Muscle of leg (tissue), 11 donors: ENCODE measurements around the gene GCH1. TPM values are rescaled to one million over a fixed set of nuclear protein-coding genes. Genes with fewer than 3 reads are reported as not detected.
"Not testable (repeated sequence)": the region's sequence is repeated elsewhere in the genome, so short reads cannot be mapped to it uniquely, and the experiment has no call there.

Source experiments
- DNase-seq: peaks from one replicate; pipeline ENCODE4 v3.0.0; 2013
- H3K27ac ChIP-seq: one replicate; pipeline ENCODE4 v1.5.1; 2013; ENCODE audit warnings: mild to moderate bottlenecking, low read length, control low read depth
- H3K27me3 ChIP-seq: one replicate; pipeline ENCODE4 v1.6.1; 2013; ENCODE audit warnings: low read length; ENCODE audit not compliant: control insufficient read depth, insufficient read depth
- H3K36me3 ChIP-seq: one replicate; pipeline ENCODE4 v1.6.1; 2013; ENCODE audit warnings: low read length; ENCODE audit not compliant: control insufficient read depth, insufficient read depth
- H3K4me1 ChIP-seq: one replicate; pipeline ENCODE4 v1.6.1; 2013; ENCODE audit warnings: low read length; ENCODE audit not compliant: control insufficient read depth, insufficient read depth
- H3K4me3 ChIP-seq: one replicate; pipeline ENCODE4 v1.5.1; 2013; ENCODE audit warnings: low read length, control low read depth
- H3K9me3 ChIP-seq: replicated peaks from 2 replicates; pipeline ENCODE4 v1.6.1; 2013; ENCODE audit warnings: low read depth, low read length; ENCODE audit not compliant: control insufficient read depth
- WGBS: methylation state at CpG from one replicate; pipeline ENCODE4 v1.1.5; 2013; ENCODE audit warnings: missing lambda C conversion rate; ENCODE audit not compliant: insufficient coverage; 5-methylcytosine and 5-hydroxymethylcytosine counted together
- polyA plus RNA-seq, 8 donors: library from polyadenylated mRNA; unstranded; fragments of 120-200 nt; gene quantifications; one replicate each; pipeline versions ENCODE4 v1.2.1 to v1.2.3, GENCODE V29; 2013; ENCODE audit warnings: inconsistent platforms in 1 of 8, low replicate concordance in 1 of 8; ENCODE audit not compliant: insufficient read length in 8 of 8, insufficient read depth in 1 of 8
- total RNA-seq: library from RNA; stranded (reverse); fragments of 120-200 nt; gene quantifications from one replicate; pipeline ENCODE4 v1.2.4, GENCODE V29; 2013

Gene GCH1
- total and polyA plus RNA-seq, 9 donors, result 2.7 to 5.2 (median 4.2) TPM

DNA sequence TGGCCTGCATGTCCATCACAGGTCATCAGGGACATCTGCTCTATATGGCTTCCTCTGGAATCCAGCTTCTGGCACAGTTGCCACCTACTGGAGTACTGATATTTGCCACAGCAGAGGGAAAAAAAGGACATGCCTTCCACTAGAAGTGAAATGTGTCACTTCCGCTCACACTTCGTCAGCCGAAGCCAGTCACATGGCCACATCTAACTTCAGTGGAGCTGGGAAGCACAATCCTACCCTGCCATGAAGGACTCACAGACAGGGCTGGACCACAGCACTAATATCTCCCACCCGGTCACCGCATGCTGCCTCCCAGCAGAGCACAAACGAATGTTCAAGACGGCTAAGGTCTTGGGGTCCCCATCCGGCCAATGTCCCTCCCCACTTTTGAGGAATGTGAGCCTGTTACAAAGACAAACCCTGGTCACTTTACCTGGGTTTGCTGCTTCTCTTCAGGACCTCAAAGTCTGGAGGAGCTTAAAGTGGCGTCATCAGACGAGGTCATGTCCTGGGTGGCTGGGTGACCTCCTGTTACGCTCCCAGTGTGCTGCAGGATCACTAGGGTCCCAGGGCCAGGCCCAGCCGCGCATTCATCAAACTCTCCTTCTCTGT lies 98.6 kb downstream of the GCH1 start:
- no peak overlapping the region for H3K27ac ChIP-seq
- peaks cover 2% of the 10 kb centered on the region for H3K27me3 ChIP-seq
- H3K9me3 ChIP-seq, result no peaks in the 10 kb centered on the region
- 79% methylated on average over 13 of the region's 13 CpGs for WGBS
- H3K4me3 ChIP-seq, result no peak overlapping the region
- no peaks in the 10 kb centered on the region for H3K36me3 ChIP-seq
- no peak for DNase-seq
- H3K4me1 ChIP-seq, result peaks cover 17% of the 10 kb centered on the region

DNA sequence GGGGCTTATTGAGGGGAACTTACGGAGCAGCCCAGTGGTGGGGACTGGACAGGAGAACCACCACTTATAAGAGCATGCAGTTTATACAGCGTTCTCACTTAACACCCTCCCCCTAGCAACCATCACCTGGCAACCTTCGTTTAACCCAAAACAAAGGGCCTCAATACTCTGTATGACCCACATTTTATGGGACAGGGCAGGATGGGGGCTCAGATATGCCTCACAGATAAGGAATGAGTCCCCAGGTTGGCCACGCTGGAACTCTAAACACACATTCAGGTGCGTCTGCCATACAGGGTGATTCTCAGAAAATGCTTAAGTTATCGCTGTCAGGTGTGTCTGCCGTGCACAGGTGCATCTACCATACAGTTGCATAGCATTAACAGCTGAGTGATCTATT lies 99.2 kb downstream of the GCH1 start:
- Histone ChIP-seq H3K36me3 (no peaks in the 10 kb centered on the region), H3K27ac (no peak overlapping the region), H3K4me1 (peaks cover 17% of the 10 kb centered on the region), H3K27me3 (peaks cover 2% of the 10 kb centered on the region), H3K9me3 (no peaks in the 10 kb centered on the region), H3K4me3 (no peak overlapping the region)
- DNase-seq, result no peak
- WGBS, result 57% methylated on average over 6 of the region's 7 CpGs

DNA sequence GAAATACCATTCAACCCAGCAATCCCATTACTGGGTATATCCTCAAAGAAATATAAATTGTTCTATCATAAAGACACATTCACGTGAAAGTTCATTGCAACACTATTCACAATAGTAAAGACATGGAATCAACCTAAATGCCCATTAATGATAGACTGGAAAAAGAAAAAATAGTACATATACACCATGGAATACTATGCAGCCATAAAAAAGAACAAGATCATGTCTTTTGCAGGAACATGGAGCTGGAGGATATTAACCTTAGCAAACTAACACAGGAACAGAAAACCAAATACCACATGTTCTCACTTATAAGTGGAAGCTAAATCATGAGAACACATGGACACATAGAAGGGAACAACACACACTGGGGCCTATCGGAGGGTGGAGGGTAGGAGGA lies 101.1 kb downstream of the GCH1 start:
- H3K27ac ChIP-seq, H3K9me3 ChIP-seq, H3K36me3 ChIP-seq, H3K27me3 ChIP-seq, H3K4me3 ChIP-seq, DNase-seq: not testable (repeated sequence)
- WGBS, result no CpG with 5 or more reads among the region's 2 CpGs
- H3K4me1 ChIP-seq, result peaks cover 17% of the 10 kb centered on the region

DNA sequence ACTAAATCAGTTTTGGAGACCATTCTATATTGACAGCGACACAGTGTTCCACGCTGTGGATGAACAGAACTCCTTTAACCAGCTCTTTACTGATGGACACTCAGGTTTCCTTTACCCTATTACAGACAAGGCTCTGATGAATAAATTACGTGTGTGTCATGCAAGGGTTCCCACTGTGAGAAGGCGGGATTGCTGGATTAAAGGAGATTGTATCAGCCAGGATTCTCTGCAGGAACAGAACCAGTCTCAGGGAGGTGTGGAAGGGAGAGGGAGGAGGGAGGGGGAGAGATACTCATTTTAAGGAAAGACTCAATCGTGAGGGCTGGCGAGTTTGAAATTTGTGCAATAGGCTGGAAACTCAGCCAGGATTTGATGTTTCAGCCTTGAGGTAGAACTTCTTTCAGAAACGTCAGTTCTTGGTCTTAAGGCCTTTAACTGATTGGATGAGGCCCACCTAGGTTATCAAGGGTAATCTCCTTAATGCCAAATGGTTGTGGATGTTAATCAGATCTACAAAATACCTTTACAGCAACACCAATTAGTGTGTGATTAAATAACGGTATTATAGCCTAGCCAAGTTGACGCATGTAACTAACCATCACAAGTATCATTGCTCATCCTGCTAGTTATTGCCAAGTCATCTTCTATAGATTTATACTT lies 104.0 kb downstream of the GCH1 start:
- Histone ChIP-seq H3K36me3 (no peaks in the 10 kb centered on the region), H3K27ac (no peak overlapping the region), H3K27me3 (peaks cover 2% of the 10 kb centered on the region), H3K4me3 (no peak overlapping the region), H3K9me3 (peaks cover 7% of the 10 kb centered on the region), H3K4me1 (peaks cover 5% of the 10 kb centered on the region)
- no peak for DNase-seq
- WGBS, result 74% methylated on average over 6 of the region's 9 CpGs

DNA sequence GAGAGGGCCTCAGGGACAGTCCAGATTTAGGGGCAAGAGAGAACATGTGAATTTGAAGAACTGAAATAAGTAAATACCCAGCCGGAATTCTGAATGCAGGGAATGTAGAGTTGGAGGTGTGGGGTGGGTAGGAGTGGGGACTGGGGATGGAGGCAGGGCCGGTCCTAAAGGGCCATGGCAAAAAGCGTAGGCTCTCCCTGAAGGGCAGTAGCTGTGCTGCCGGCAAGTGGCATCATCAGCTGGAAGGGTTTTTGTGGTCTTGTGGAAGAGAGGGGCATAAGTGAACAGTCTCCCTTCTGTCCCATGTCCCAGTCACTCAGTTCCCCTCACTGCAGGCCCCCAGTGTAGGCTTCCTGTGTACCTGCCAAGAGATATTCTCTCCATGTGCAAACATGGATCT lies 104.6 kb downstream of the GCH1 start:
- Histone ChIP-seq H3K4me3 (no peak overlapping the region), H3K27ac (no peak overlapping the region), H3K9me3 (peaks cover 7% of the 10 kb centered on the region), H3K27me3 (peaks cover 2% of the 10 kb centered on the region), H3K4me1 (peaks cover under 1% of the 10 kb centered on the region), H3K36me3 (no peaks in the 10 kb centered on the region)
- DNase-seq, result no peak
- WGBS, result 45% methylated on average over 1 of the region's 4 CpGs

DNA sequence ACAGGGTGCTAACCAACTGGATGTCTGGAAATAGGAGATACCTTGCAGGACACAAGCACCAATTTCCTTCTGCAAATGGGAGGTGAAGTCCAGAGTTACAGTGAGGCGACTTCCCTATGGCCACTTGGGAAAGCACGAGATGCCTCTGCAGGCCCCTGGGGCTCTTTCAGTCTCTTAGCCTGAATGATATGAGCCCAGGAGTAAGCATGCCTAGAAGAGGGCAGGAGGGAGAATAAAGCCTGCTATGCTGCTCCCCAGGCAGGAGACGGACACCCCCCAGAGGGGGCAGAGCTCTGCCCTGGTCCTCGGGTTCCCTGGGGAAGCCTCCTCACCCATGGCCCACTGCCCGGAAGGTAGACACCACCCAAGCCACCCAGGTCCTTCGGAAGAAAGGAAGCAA lies 105.1 kb downstream of the GCH1 start:
- H3K27me3 ChIP-seq, result peaks cover 2% of the 10 kb centered on the region
- H3K36me3 ChIP-seq, result no peaks in the 10 kb centered on the region
- peaks cover 7% of the 10 kb centered on the region for H3K9me3 ChIP-seq
- no peak overlapping the region for H3K4me3 ChIP-seq
- WGBS, result 82% methylated on average over 6 of the region's 6 CpGs
- DNase-seq, result no peak
- H3K4me1 ChIP-seq, result no peaks in the 10 kb centered on the region
- no peak overlapping the region for H3K27ac ChIP-seq

DNA sequence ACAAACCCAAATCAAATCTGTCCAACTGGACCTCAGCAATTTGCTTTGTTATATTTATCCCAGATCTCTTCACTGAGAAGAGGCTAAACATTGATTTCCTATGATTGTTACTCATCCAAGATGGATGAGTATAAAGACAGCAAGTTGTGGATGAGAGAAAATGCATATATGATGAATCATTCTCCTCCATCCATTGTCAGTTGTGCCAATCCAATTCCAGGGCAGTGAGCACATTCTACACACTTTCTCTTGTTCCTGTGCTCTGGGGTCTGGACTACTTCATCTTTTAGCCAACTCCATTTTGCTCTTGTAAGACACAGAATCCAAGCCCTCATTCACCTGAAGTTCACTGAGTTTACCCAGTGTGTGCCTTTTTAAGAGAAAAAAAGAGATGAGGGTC lies 105.7 kb downstream of the GCH1 start:
- Histone ChIP-seq H3K36me3 (peaks cover 5% of the 10 kb centered on the region), H3K27ac (no peak overlapping the region), H3K4me1 (no peaks in the 10 kb centered on the region), H3K9me3 (peaks cover 7% of the 10 kb centered on the region), H3K27me3 (peaks cover 2% of the 10 kb centered on the region), H3K4me3 (no peak overlapping the region)
- DNase-seq, result no peak

DNA sequence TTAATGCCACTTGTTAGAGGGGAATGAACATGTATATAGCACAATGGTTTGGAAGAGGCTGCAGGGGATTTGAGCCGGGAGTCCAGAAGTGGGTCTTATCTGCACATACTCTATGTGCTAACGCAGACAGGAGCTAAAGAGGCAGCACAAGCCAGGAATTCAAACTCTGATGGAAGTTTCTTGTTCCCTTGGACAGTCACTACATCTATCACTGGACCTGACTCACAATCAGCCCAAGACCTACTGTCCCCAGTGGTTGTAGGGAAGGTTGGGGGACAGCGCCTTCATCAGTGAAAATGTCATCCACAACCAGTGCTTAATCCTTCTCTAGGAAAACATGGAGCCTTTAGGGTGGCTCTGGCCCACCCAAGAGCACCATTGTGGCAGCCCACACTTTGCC lies 107.8 kb downstream of the GCH1 start:
- peaks cover 7% of the 10 kb centered on the region for H3K9me3 ChIP-seq
- H3K4me1 ChIP-seq, result no peaks in the 10 kb centered on the region
- H3K4me3 ChIP-seq, result no peak overlapping the region
- no CpG with 5 or more reads among the region's 3 CpGs for WGBS
- peaks cover 2% of the 10 kb centered on the region for H3K27me3 ChIP-seq
- H3K27ac ChIP-seq, result no peak overlapping the region
- peaks cover 18% of the 10 kb centered on the region for H3K36me3 ChIP-seq
- no peak for DNase-seq

DNA sequence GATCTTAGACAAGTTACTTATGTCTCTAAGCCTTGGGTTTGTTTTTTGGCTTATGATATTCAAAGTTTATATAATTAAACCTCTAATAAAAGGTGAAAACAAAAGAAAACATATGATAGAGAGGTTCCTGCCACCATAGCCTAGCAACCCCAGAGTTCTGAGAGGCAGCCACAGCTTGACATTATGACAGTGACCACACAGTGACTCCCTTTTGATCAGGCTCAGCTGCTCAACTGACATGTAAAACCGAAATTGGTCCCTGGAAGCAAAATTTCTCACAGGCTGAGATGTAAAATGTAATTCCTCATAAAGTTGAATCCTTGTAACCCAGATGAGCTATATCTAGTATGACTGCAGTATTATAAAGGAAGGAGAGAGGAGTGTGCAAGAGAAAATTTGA lies 108.5 kb downstream of the GCH1 start:
- no peaks in the 10 kb centered on the region for H3K4me1 ChIP-seq
- WGBS, result no CpG with 5 or more reads among the region's 1 CpG
- H3K9me3 ChIP-seq, result peaks cover 7% of the 10 kb centered on the region

DNA sequence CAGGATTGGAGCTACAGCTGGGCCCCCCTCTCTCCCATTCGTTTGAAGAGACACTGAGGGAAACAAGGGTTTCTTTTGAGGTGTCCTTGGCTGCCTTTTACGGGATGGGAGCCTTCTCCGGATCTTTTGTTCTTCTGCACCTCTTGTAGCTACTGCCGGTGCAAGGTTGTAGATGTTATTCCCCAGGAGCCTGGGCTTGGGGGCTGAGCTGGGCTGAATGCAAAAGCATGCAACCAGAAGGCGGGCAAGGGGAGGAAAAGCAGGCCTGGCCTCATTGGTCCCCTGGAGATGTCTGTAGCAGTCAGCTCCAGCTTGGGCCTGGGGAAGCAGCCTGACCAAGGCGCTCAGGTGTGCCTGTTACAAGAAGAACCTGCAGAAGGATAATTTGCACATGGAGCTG lies 110.3 kb downstream of the GCH1 start:
- WGBS, result 58% methylated on average over 5 of the region's 6 CpGs
- Histone ChIP-seq H3K27ac (no peak overlapping the region), H3K9me3 (peaks cover 7% of the 10 kb centered on the region), H3K4me1 (peaks cover 8% of the 10 kb centered on the region), H3K4me3 (no peak overlapping the region), H3K27me3 (peaks cover 2% of the 10 kb centered on the region), H3K36me3 (peaks cover 42% of the 10 kb centered on the region)
- no peak for DNase-seq

More for the DNA sequence above, 108.5 kb downstream of the GCH1 start:
- peaks cover 2% of the 10 kb centered on the region for H3K27me3 ChIP-seq
- no peak overlapping the region for H3K4me3 ChIP-seq
- peaks cover 23% of the 10 kb centered on the region for H3K36me3 ChIP-seq
- DNase-seq, result no peak
- H3K27ac ChIP-seq, result no peak overlapping the region
